Mammary epithelial cell (primary cell): ENCODE data around the gene IL1RL2.

Source experiments
- EZH2 ChIP-seq: IDR thresholded peaks from 2 replicates; pipeline ENCODE4 v1.6.1; 2012; ENCODE audit warnings: low read length, inconsistent platforms, borderline replicate concordance
- TF ChIP-seq, protein P1 (sequence below), 2 donors: IDR thresholded peaks in 1 of 2; conservative IDR thresholded peaks in 1 of 2; 2 replicates each; pipeline ENCODE4 v1.5.1; 2011 to 2012; ENCODE audit warnings: inconsistent platforms in 2 of 2, low read length in 2 of 2, mild to moderate bottlenecking in 2 of 2, control low read depth in 1 of 2, low read depth in 1 of 2; ENCODE audit not compliant: insufficient read depth in 1 of 2; ENCODE audit errors: extremely low read depth in 1 of 2

DNA sequence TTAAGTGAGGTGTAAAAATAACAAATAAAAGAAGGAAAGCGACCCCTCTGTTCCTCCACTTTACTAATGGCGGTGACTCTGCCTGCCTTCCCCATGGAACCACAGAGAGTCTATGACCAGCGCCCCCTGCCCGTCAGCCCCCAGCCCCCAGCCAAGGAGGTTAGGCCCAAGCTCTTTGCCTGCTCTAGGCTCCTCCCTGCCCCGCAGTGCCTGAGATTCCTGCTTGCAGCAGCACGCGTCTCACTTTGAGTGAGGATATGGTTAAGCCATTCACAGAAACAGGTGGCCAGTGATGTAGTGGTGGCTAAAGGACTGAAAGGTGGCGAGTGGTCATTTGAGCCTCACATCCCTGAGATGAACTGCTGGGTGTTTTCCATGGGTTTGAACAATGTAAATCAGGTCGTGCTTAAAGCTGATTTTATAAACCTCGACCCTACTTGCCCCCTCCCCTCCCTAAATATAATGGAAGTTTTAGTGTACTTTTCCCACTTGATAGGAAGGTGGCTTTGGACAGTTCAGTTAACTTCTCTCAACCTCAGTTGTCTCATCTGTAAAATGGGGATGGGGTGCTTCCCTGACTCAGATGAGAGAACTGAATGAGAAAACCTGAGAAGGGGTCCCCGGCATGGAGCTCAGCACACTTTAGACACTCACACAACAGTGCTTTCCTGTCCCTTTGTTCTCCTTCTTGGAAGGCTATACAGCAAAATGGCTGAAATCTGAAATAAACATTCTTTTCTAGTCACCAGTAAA, 46.5 kb downstream of the IL1RL2 start:
- TF ChIP-seq, protein P1, sequence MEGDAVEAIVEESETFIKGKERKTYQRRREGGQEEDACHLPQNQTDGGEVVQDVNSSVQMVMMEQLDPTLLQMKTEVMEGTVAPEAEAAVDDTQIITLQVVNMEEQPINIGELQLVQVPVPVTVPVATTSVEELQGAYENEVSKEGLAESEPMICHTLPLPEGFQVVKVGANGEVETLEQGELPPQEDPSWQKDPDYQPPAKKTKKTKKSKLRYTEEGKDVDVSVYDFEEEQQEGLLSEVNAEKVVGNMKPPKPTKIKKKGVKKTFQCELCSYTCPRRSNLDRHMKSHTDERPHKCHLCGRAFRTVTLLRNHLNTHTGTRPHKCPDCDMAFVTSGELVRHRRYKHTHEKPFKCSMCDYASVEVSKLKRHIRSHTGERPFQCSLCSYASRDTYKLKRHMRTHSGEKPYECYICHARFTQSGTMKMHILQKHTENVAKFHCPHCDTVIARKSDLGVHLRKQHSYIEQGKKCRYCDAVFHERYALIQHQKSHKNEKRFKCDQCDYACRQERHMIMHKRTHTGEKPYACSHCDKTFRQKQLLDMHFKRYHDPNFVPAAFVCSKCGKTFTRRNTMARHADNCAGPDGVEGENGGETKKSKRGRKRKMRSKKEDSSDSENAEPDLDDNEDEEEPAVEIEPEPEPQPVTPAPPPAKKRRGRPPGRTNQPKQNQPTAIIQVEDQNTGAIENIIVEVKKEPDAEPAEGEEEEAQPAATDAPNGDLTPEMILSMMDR (conservative IDR thresholded peaks at IDR 0.05 in 1 of 2, IDR thresholded peaks at IDR 0.05 in 1 of 2; ENCODE audit: extremely low read depth in 1 of 2, insufficient read depth in 1 of 2, low read depth in 1 of 2, low read length in 2 of 2), result no peak
- no peak for TF ChIP-seq EZH2
